Mucosa of rectum (tissue), 2 donors: ENCODE data around the gene LMX1B.

Experiments
- H3K27ac ChIP-seq, 2 donors: one replicate each; pipeline ENCODE4 v1.7.0; 2013; ENCODE audit warnings: inconsistent platforms in 2 of 2, low read depth in 2 of 2, low read length in 2 of 2
- H3K27me3 ChIP-seq, 2 donors: one replicate each; pipeline ENCODE4 v1.7.0; 2013; ENCODE audit warnings: low read length in 2 of 2; ENCODE audit not compliant: control insufficient read depth in 2 of 2, insufficient read depth in 2 of 2
- H3K36me3 ChIP-seq, 2 donors: one replicate each; pipeline ENCODE4 v1.7.0; 2013; ENCODE audit warnings: low read length in 2 of 2; ENCODE audit not compliant: control insufficient read depth in 2 of 2, insufficient read depth in 2 of 2
- H3K4me1 ChIP-seq, 2 donors: one replicate each; pipeline ENCODE4 v1.7.0; 2013; ENCODE audit warnings: low read length in 2 of 2, mild to moderate bottlenecking in 1 of 2; ENCODE audit not compliant: control insufficient read depth in 2 of 2, insufficient read depth in 2 of 2
- H3K4me3 ChIP-seq, 2 donors: one replicate each; pipeline ENCODE4 v1.7.0; 2013; ENCODE audit warnings: low read length in 2 of 2
- H3K9ac ChIP-seq, 2 donors: one replicate each; pipeline ENCODE4 v1.7.0; 2013; ENCODE audit warnings: low read length in 2 of 2, low read depth in 1 of 2, mild to moderate bottlenecking in 1 of 2
- H3K9me3 ChIP-seq, 2 donors: one replicate each; pipeline ENCODE4 v1.7.0; 2013; ENCODE audit warnings: low read length in 2 of 2; ENCODE audit not compliant: control insufficient read depth in 2 of 2
- donor health status: healthy.
- donor health status: Normal muscosa, but diverticular disease.

The LMX1B gene

GRCh38 chr9:126623667-126624478 is 10.1 kb downstream of the LMX1B start:
- H3K4me1 ChIP-seq, result peaks cover 0 to 4% of the 10 kb centered on the region in 2 donors
- no peaks in the 10 kb centered on the region for H3K9me3 ChIP-seq
- H3K4me3 ChIP-seq, result no peak overlapping the region
- peaks cover 87 to 94% of the 10 kb centered on the region in 2 donors for H3K27me3 ChIP-seq
- H3K9ac ChIP-seq, result no peak overlapping the region
- H3K36me3 ChIP-seq, result no peaks in the 10 kb centered on the region
- H3K27ac ChIP-seq, result no peak overlapping the region

- no peak overlapping the region for H3K4me3 ChIP-seq
- no peaks in the 10 kb centered on the region for H3K9me3 ChIP-seq
- no peak overlapping the region for H3K27ac ChIP-seq
- H3K9ac ChIP-seq, result no peak overlapping the region
- H3K27me3 ChIP-seq, result peaks cover 87 to 93% of the 10 kb centered on the region in 2 donors
- peaks cover 0 to 4% of the 10 kb centered on the region in 2 donors for H3K4me1 ChIP-seq
- no peaks in the 10 kb centered on the region for H3K36me3 ChIP-seq
Observed at GRCh38 chr9:126624479-126624826, 10.7 kb downstream of the LMX1B start.

DNA sequence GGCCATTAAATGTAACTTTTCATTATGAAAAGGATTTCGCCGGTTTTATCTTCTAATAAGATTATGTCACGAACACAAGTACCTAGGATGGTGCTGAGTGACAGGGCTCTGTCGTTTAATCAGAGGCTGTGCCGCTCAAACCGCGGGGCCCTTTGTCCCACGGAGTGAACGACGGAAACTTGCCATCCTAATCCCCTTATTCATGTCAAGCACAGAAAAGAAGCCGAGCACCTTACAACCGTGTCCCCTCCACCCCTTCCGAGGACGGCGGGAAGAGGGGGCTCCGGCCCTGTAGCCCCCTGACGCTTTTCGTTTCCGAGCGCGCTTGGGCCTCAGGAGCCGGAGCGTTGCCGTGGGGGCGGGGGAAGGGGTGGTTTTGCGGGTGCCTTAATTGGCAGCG is 11.2 kb downstream of the LMX1B start:
- Histone ChIP-seq H3K9me3 (no peaks in the 10 kb centered on the region), H3K4me3 (no peak overlapping the region), H3K27ac (no peak overlapping the region), H3K9ac (no peak overlapping the region), H3K36me3 (no peaks in the 10 kb centered on the region), H3K27me3 (peaks cover 84 to 91% of the 10 kb centered on the region in 2 donors), H3K4me1 (peaks cover 0 to 4% of the 10 kb centered on the region in 2 donors)

DNA sequence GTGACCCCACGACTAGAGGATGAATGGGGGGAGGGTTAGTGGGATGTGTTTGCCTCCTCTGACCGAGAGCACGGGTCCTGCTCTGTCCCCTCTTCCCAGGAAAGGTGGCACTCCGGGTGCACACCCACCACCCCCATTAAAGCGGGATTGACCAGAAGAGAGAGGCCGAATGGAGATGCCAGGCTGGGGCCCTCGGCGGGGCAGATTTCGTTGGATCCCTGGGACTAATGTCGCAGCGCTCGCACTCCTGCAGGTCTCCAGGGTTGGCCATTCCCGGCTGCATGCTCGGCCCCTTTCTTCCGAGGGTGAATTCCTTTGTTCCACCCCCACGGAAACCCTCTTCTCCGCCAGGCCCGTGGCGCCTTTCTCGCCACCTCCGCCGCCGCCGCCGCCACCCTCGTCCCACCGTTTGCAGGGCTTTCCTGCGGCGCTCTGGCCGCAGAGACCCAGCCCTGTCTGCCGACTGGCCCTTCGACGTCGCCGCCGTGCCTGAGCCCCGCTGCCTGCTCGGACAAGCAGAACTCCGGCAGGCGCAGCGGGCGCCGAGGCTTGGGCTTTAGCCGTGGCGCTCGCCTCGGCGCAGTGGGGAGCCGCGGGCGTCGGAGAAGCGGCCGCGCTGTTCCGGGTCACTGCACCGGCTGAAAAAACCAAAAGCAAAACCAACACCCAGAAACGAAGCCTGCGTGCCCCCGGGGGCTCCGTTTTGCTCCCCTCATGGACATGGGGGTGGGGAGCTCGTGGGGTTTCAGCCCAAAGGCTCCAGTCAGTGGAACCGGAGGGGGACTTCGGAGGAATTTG is 11.8 kb downstream of the LMX1B start:
- Histone ChIP-seq H3K27me3 (peaks cover 82 to 89% of the 10 kb centered on the region in 2 donors), H3K4me3 (peak overlapping the region in 1 of 2 donors; percentile 52)

GRCh38 chr9:126626127-126626925 is 12.6 kb downstream of the LMX1B start:
- Histone ChIP-seq H3K4me1 (peaks cover 0 to 4% of the 10 kb centered on the region in 2 donors), H3K9ac (no peak overlapping the region), H3K36me3 (no peaks in the 10 kb centered on the region), H3K27me3 (peaks cover 76 to 87% of the 10 kb centered on the region in 2 donors), H3K4me3 (peak overlapping the region in 1 of 2 donors; percentile 52), H3K27ac (no peak overlapping the region), H3K9me3 (no peaks in the 10 kb centered on the region)

More for the DNA sequence above, 11.8 kb downstream of the LMX1B start:
- Histone ChIP-seq H3K36me3 (no peaks in the 10 kb centered on the region), H3K4me1 (peaks cover 0 to 4% of the 10 kb centered on the region in 2 donors), H3K27ac (no peak overlapping the region), H3K9ac (no peak overlapping the region), H3K9me3 (no peaks in the 10 kb centered on the region)

- no peaks in the 10 kb centered on the region for H3K36me3 ChIP-seq
- no peaks in the 10 kb centered on the region for H3K9me3 ChIP-seq
- H3K4me1 ChIP-seq, result peaks cover 0 to 4% of the 10 kb centered on the region in 2 donors
- H3K27ac ChIP-seq, result no peak overlapping the region
- no peak overlapping the region for H3K4me3 ChIP-seq
- no peak overlapping the region for H3K9ac ChIP-seq
- peaks cover 75 to 87% of the 10 kb centered on the region in 2 donors for H3K27me3 ChIP-seq
Observed at GRCh38 chr9:126626926-126627233, 13.2 kb downstream of the LMX1B start.

DNA sequence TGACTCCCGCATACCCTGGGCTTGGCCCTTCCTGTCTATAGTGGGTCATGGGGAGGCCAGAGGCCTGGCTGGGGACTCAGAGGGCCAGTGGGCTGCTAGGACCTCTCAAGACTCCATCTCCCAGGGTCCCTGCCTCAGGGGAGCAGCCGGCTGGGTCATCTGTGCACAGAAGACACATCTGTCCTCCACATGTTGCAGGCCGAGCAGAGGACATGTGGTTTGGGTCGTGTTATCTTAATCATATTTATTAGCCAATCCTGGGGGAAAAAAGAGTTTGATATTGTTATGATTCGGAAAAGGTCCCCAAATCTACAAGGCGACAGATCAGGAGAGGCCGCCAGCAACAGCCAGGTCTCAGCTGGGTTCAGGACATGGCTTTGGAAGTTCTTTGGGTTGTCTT is 14.4 kb downstream of the LMX1B start:
- peaks cover 66 to 86% of the 10 kb centered on the region in 2 donors for H3K27me3 ChIP-seq
- no peak overlapping the region for H3K4me3 ChIP-seq
- peaks cover 0 to 4% of the 10 kb centered on the region in 2 donors for H3K4me1 ChIP-seq
- no peak overlapping the region for H3K27ac ChIP-seq
- H3K9me3 ChIP-seq, result no peaks in the 10 kb centered on the region
- no peak overlapping the region for H3K9ac ChIP-seq
- H3K36me3 ChIP-seq, result no peaks in the 10 kb centered on the region

- Histone ChIP-seq H3K36me3 (no peaks in the 10 kb centered on the region), H3K4me1 (peaks cover 0 to 4% of the 10 kb centered on the region in 2 donors), H3K9me3 (no peaks in the 10 kb centered on the region), H3K4me3 (no peak overlapping the region), H3K27me3 (peaks cover 65 to 86% of the 10 kb centered on the region in 2 donors), H3K9ac (no peak overlapping the region), H3K27ac (no peak overlapping the region)
Observed at GRCh38 chr9:126628969-126629674, 15.4 kb downstream of the LMX1B start.

- H3K4me1 ChIP-seq, result peaks cover 0 to 4% of the 10 kb centered on the region in 2 donors
- H3K27me3 ChIP-seq, result peaks cover 56 to 85% of the 10 kb centered on the region in 2 donors
- no peaks in the 10 kb centered on the region for H3K9me3 ChIP-seq
- H3K9ac ChIP-seq, result no peak overlapping the region
- no peak overlapping the region for H3K4me3 ChIP-seq
- H3K27ac ChIP-seq, result no peak overlapping the region
- no peaks in the 10 kb centered on the region for H3K36me3 ChIP-seq
Observed at GRCh38 chr9:126630458-126631237, 16.9 kb downstream of the LMX1B start.
